GM12875 (cell line): ENCODE data around the gene SMPD2.

Source experiments
- H3K4me3 ChIP-seq: one replicate; pipeline ENCODE4 v1.5.1; 2011; ENCODE audit warnings: low read depth, low read length, control low read depth
- CTCF ChIP-seq: IDR thresholded peaks from 2 replicates; pipeline ENCODE4 v1.5.1; 2011; ENCODE audit warnings: low read depth, mild to moderate bottlenecking, control low read depth, inconsistent platforms, low read length, moderate library complexity, borderline replicate concordance; ENCODE audit not compliant: insufficient read depth

The SMPD2 gene

DNA sequence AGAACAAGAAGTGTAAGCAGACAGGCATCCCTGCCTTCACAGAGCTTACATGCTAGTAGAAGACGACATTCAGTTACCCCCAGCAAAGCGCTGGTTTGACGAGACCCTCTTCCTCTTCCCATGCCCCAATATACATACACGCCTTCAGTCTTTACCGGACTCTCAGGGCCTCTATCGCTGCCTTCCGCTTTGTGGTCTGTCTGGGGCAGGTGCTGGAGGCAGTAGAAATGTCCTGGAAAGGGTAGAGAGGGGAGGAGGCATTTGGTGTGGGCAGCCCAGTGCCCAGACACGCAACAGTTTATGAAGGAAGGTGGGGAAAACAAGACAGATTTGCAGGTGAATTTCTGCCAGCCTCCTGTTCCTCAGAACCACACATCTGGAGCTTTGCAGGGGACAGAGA is 6.0 kb downstream of the SMPD2 start:
- TF ChIP-seq CTCF = no peak
- H3K4me3 ChIP-seq = no peak overlapping the region

DNA sequence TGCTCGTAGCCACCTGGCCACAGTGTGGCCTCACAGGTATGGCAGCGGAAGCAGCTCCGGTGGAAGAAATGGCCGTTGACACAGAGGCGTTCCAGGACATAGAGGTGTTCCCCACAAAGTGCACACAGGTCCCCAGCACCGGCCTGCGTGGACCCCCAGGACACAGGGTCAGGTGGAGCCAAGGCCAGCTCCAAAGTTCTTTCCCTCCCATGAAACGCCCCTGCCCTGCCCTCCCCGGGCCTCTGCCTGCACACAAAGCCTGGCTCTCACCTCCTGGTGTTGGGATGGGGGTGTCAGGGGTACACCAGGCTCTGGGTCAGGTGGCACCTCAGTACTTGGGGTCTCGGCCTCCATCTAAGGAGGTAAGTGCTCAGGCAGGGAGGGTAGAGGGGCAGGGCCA is 6.6 kb downstream of the SMPD2 start:
- no peak overlapping the region for H3K4me3 ChIP-seq
- TF ChIP-seq CTCF = no peak

DNA sequence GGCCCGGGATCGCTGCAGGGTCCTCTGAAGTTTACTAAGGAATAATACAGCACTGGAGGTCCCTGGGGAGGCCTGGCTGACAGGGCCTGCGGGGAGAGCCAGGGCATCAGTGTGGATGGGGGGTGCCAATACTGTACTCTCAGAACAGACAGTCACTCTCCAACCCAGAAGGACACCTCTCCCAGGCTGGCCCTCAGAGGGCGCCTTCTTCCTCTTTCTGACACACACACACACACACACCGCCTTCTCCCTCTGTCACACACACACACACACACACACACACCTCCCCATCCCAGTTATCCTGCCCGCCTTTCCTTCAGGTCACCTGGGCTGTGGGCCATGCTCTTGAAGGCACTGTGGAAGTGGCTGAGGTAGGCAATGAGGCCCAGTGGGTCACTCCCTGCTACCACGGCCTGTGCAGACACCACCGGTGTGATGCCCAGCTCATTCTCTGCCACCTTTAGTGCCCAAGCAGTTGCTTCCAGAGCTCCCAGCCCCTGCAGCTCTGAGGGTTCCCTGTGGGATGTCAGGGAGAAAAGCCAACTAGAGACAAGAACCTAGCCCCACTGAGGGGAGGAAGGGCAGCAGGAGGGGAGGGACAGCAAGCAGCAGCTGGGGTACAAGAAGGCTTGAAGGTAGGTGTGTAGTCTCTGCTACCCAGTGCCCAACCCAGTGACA is 7.5 kb downstream of the SMPD2 start:
- H3K4me3 ChIP-seq = no peak overlapping the region
- no peak for TF ChIP-seq CTCF

DNA sequence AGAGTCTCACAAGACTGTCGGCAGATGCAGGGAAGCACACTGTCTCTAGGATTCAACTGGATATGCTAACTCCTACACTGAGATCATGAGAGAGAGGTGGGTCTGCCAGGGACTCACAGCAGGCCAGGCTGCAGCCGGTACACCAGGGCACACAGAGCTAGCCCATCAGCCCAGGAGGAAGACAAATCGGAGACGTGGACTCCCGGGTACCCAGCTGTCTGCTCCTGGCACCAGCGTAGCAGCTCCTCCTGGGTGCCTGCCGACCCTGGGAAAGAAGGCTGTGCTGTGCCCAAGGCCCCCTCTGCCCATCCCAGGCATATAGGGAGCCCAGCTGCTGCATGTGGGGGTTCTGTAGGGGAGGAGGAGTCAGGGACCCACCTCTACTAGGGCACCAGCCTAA is 8.1 kb downstream of the SMPD2 start:
- H3K4me3 ChIP-seq = no peak overlapping the region
- TF ChIP-seq CTCF = no peak

DNA sequence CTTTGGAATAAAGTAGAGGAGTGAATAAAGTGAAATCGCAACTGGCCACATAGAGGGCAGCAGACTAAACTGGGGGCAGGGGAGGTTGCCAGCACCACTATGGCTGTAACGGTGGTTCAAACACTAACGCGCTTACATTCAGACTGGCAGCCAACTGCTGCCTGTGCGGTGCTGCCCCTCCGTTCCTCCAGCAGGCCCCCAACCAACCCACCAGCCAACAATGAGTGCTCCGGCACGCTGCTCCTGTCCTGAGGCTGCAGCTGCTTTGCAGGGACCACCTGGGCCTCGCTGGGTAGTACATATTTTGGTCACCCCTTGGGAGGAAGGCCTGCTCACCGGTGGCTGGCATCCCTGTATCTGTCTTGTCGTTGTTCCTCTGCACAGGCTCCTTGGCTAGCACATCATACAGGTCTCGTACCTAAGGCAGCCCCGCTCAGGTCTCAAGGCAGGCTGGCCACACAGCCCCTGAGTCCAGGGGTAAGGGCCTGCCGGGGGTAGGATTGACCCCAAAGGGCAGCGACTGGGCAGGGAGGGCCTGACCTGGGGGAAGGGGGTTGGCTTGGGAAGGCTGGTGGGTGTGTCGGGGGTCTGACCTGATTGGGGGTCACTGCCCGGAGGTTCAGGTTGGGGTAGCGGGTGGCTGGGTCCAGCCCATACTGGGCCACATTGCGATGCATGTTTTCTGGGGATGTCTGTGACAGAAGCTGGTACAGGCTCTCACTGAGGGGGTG is 8.7 kb downstream of the SMPD2 start:
- H3K4me3 ChIP-seq = no peak overlapping the region
- no peak for TF ChIP-seq CTCF

DNA sequence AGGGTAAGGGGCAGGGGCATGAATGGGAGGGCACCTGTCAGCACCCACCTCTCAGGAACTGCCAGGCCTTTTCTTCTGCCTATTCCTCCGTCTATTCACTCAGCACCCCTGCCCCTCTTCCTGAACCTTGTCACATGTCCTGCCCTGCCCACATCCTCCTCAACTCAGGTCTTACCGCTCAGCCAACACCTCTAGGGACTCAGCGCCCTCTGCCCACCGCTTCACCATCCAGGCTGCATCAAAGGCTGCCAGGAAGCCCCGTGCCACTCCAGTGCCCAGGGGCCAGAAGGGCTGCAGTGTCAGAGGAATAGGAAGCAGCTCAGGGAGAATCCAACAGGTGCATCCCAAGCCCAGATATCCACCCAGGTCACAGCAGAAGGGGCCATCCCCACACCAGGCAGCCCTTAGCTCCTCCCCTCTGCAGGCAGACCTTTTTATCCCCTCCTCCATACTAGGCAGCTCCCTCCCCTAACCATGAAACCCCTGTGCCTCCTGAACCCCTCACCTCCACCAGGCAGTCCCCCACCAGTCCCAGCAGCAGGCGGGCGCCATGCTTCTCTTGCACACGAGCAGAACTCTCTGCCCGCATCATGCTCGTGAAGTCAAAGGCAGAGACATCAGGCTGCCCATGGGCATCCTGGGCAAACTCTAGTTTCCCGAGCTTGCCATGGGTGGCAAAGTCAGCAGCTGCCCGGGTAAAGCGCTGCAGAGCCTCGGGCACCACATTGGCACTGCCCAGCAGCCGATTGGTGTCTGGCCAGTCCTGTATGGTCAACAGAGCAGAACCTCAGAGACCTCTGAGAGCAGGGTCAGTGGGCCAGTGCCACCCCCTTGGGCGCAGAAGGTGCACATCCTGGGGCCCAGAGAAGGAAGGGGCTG is 9.5 kb downstream of the SMPD2 start:
- TF ChIP-seq CTCF = no peak
- no peak overlapping the region for H3K4me3 ChIP-seq

GRCh38 chr6:109450801-109451200 is 10.3 kb downstream of the SMPD2 start:
- no peak overlapping the region for H3K4me3 ChIP-seq
- TF ChIP-seq CTCF = no peak
